SKM-1 treated with dmso at 0.1 percent for 144 hours (cell line): Measurements from ENCODE around the gene RBP4.

ENCODE experiments used
- DNase-seq: peaks from one replicate; lab custom pipeline; 2025; ENCODE audit not compliant: unreplicated experiment; lab: John Stamatoyannopoulos, UW

The RBP4 gene

GRCh38 chr10:93601146-93601773 is at the start of gene RBP4:
TSS of gene RBP4 (minus strand) at chr10:93601235. CDS start at chr10:93601028, 207 bp downstream.
- no peak for DNase-seq

- DNase-seq: no peak
These were observed 38.8 kb upstream of the RBP4 start for GRCh38 chr10:93639791-93640190.

GRCh38 chr10:93630625-93631557 is 29.9 kb upstream of the RBP4 start:
- DNase-seq: no peak

- DNase-seq: no peak
These were observed 28.7 kb upstream of the RBP4 start for GRCh38 chr10:93629647-93630305.

- DNase-seq: no peak
These were observed 27.8 kb upstream of the RBP4 start for GRCh38 chr10:93628858-93629257.

GRCh38 chr10:93622942-93623341 is 21.9 kb upstream of the RBP4 start:
- no peak for DNase-seq

GRCh38 chr10:93620925-93621324 is 19.9 kb upstream of the RBP4 start:
- DNase-seq: no peak

- DNase-seq: peak; percentile 62
These were observed 14.7 kb upstream of the RBP4 start for GRCh38 chr10:93615576-93616235.

GRCh38 chr10:93614101-93614825 is 13.2 kb upstream of the RBP4 start:
- no peak for DNase-seq

GRCh38 chr10:93613126-93613525 is 12.1 kb upstream of the RBP4 start:
- DNase-seq: no peak

- no peak for DNase-seq
These were observed 11.3 kb upstream of the RBP4 start, which contains the start of gene PDE6C for GRCh38 chr10:93612311-93612710. TSS of gene PDE6C (plus strand) at chr10:93612537. CDS start at chr10:93612726, 189 bp downstream.

GRCh38 chr10:93608421-93608820 is 7.4 kb upstream of the RBP4 start:
- no peak for DNase-seq

- no peak for DNase-seq
These were observed 3.1 kb upstream of the RBP4 start for GRCh38 chr10:93604146-93604545.

GRCh38 chr10:93603023-93603422 is 2.0 kb upstream of the RBP4 start:
- no peak for DNase-seq

- no peak for DNase-seq
These were observed 733 bp upstream of the RBP4 start for GRCh38 chr10:93601774-93602162.

- no peak for DNase-seq
These were observed 439 bp downstream of the RBP4 start for GRCh38 chr10:93600446-93601145.

- no peak for DNase-seq
These were observed 1.3 kb downstream of the RBP4 start for GRCh38 chr10:93599778-93600177.

- no peak for DNase-seq
These were observed 1.7 kb downstream of the RBP4 start for GRCh38 chr10:93599335-93599734.

- DNase-seq: no peak
These were observed 2.9 kb downstream of the RBP4 start for GRCh38 chr10:93598157-93598556.

- DNase-seq: no peak
These were observed 3.9 kb downstream of the RBP4 start for GRCh38 chr10:93597075-93597599.
